Immature natural killer cell (primary cell): ENCODE measurements around the gene DDX46. TPM values are rescaled to one million over a fixed set of nuclear protein-coding genes. Genes with fewer than 3 reads are reported as not detected.
"Not testable (repeated sequence)": the region's sequence is repeated elsewhere in the genome, so short reads cannot be mapped to it uniquely, and the experiment has no call there.

ENCODE experiments used
- DNase-seq, 3 donors: peaks; one replicate each; pipeline ENCODE4 v3.0.0; 2022; ENCODE audit warnings: mixed read lengths in 1 of 3
- H3K27ac Mint-ChIP-seq, 6 donors: one replicate each; pipeline ENCODE4 v1.8.0; 2020; ENCODE audit warnings: mixed read lengths in 6 of 6, mild to moderate bottlenecking in 5 of 6, inconsistent platforms in 4 of 6, moderate library complexity in 3 of 6
- H3K27me3 Mint-ChIP-seq, 3 donors: one replicate each; pipeline ENCODE4 v1.8.0; 2020 to 2021; ENCODE audit warnings: low read depth in 3 of 3, mild to moderate bottlenecking in 3 of 3, mixed read lengths in 3 of 3, moderate library complexity in 3 of 3, inconsistent platforms in 1 of 3
- H3K36me3 Mint-ChIP-seq, 3 donors: one replicate each; pipeline ENCODE4 v1.8.0; 2020; ENCODE audit warnings: mixed read lengths in 3 of 3, inconsistent platforms in 2 of 3, mild to moderate bottlenecking in 2 of 3
- H3K4me1 Mint-ChIP-seq, 2 donors: one replicate each; pipeline ENCODE4 v1.8.0; 2020; ENCODE audit warnings: inconsistent platforms in 2 of 2, mild to moderate bottlenecking in 2 of 2, mixed read lengths in 2 of 2, moderate library complexity in 1 of 2
- H3K4me3 Mint-ChIP-seq, 5 donors: one replicate each; pipeline ENCODE4 v1.8.0; 2020; ENCODE audit warnings: mild to moderate bottlenecking in 5 of 5, mixed read lengths in 5 of 5, inconsistent platforms in 3 of 5, moderate library complexity in 3 of 5
- H3K9me3 Mint-ChIP-seq, 6 donors: one replicate each; pipeline ENCODE4 v1.8.0; 2020; ENCODE audit warnings: mild to moderate bottlenecking in 6 of 6, mixed read lengths in 6 of 6, inconsistent platforms in 4 of 6, moderate library complexity in 3 of 6
- polyA plus RNA-seq, 3 donors: library from polyadenylated mRNA; unstranded; fragments of 300-500 nt; fragmentation: Illumina TruSeq; gene quantifications; one replicate each; pipeline ENCODE4 v1.2.3, GENCODE V29; 2021

The DDX46 gene
- polyA plus RNA-seq, 3 donors from 2014 or later: 12.0 to 28.2 (median 16.0) TPM

- H3K27ac Mint-ChIP-seq: peak overlapping the region; percentile 92 to 99 (median 96)
- H3K27me3 Mint-ChIP-seq: peaks cover 0 to 5% (median 1%) of the 10 kb centered on the region in 3 donors
- no peaks in the 10 kb centered on the region for H3K36me3 Mint-ChIP-seq
- peaks cover 28 to 37% of the 10 kb centered on the region in 2 donors for H3K4me1 Mint-ChIP-seq
- no peaks in the 10 kb centered on the region for H3K9me3 Mint-ChIP-seq
- H3K4me3 Mint-ChIP-seq: peak overlapping the region; percentile 97 to 100 (median 100)
- DNase-seq: no peak
These were observed 439 bp upstream of the DDX46 start for GRCh38 chr5:134758176-134758503.

DNA sequence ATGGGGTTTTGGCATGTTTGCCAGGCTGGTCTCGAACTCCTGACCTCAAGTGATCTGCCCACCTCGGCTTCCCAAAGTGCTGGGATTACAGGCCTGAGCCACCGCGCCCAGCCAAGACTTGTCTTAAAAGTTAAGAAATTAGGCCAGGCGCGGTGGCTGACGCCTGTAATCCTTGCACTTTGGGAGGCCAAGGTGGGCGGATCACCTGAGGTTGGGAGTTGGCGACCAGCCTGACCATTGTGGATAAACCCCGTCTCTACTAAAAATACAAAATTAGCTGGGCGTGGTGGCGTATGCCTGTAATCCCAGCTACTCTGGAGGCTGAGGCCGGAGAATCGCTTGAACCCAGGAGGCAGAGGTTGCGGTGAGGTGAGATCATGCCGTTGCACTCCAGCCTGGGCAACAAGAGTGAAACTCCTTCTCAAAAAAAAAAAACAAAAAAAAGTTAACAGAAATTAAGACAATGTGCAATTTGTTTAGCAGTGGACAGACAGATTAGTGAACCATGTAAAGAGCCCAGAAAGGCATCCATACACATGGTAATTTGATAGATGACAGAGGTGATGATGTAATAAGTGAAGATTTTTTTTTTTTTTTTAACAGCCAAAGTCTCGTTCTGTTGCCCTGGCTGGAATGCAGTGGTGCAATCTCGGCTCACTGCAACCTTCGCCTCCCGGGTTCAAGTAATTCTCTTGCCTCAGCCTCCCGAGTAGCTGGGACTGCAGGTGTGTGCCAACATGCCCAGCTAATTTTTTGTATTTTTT, 9.1 kb downstream of the DDX46 start:
- H3K9me3 Mint-ChIP-seq, DNase-seq, H3K27ac Mint-ChIP-seq, H3K4me3 Mint-ChIP-seq, H3K27me3 Mint-ChIP-seq: not testable (repeated sequence)
- Mint-ChIP-seq H3K4me1 (peaks cover 3 to 10% of the 10 kb centered on the region in 2 donors), H3K36me3 (peaks cover 7 to 26% (median 12%) of the 10 kb centered on the region in 3 donors)

GRCh38 chr5:134769206-134769605, 10.6 kb downstream of the DDX46 start:
- no peak overlapping the region for H3K27ac Mint-ChIP-seq
- DNase-seq: no peak
- H3K27me3 Mint-ChIP-seq: no peaks in the 10 kb centered on the region
- peaks cover 8 to 34% (median 13%) of the 10 kb centered on the region in 3 donors for H3K36me3 Mint-ChIP-seq
- H3K4me3 Mint-ChIP-seq: no peak overlapping the region
- H3K4me1 Mint-ChIP-seq: no peaks in the 10 kb centered on the region
- no peaks in the 10 kb centered on the region for H3K9me3 Mint-ChIP-seq

- Mint-ChIP-seq H3K4me3 (no peak overlapping the region), H3K27ac (no peak overlapping the region), H3K9me3 (no peaks in the 10 kb centered on the region), H3K36me3 (peaks cover 14 to 40% (median 15%) of the 10 kb centered on the region in 3 donors), H3K4me1 (no peaks in the 10 kb centered on the region), H3K27me3 (no peaks in the 10 kb centered on the region)
- no peak for DNase-seq
These were observed 14.0 kb downstream of the DDX46 start for GRCh38 chr5:134772461-134773125.

DNA sequence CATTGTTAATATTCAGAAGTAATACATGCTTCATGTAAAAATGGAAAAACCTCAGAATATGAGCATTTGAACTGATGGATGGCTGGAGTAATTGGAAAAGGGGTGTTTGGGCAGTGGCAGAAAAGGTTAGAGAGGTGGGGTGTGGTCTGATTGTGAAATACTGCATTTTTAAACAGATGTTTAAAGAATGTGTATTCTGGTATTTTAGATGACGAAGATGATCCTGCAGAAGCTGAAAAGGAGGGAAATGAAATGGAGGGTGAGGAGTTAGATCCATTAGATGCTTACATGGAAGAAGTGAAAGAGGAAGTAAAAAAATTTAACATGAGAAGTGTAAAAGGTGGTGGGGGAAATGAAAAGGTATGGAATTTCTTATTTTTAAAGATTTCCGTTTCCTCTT, 18.8 kb downstream of the DDX46 start:
- no peaks in the 10 kb centered on the region for H3K27me3 Mint-ChIP-seq
- H3K4me1 Mint-ChIP-seq: no peaks in the 10 kb centered on the region
- DNase-seq: no peak
- peak overlapping the region in 1 of 6 donors; percentile 15 for H3K27ac Mint-ChIP-seq
- H3K36me3 Mint-ChIP-seq: peaks cover 9 to 46% (median 17%) of the 10 kb centered on the region in 3 donors
- no peaks in the 10 kb centered on the region for H3K9me3 Mint-ChIP-seq
- no peak overlapping the region for H3K4me3 Mint-ChIP-seq

GRCh38 chr5:134784241-134784920, 25.8 kb downstream of the DDX46 start:
- H3K27me3 Mint-ChIP-seq: peaks cover 0 to 1% (median 0%) of the 10 kb centered on the region in 3 donors

GRCh38 chr5:134784946-134785620, 26.5 kb downstream of the DDX46 start:
- H3K27ac Mint-ChIP-seq: peak overlapping the region in 1 of 6 donors; percentile 46
- H3K36me3 Mint-ChIP-seq: peaks cover 14 to 62% (median 21%) of the 10 kb centered on the region in 3 donors
- H3K9me3 Mint-ChIP-seq: no peaks in the 10 kb centered on the region
- no peak for DNase-seq
- H3K4me1 Mint-ChIP-seq: no peaks in the 10 kb centered on the region
- no peak overlapping the region for H3K4me3 Mint-ChIP-seq
- H3K27me3 Mint-ChIP-seq: peaks cover 0 to 1% (median 0%) of the 10 kb centered on the region in 3 donors

More at GRCh38 chr5:134784241-134784920, 25.8 kb downstream of the DDX46 start:
- Mint-ChIP-seq H3K4me1 (no peaks in the 10 kb centered on the region), H3K9me3 (no peaks in the 10 kb centered on the region), H3K36me3 (peaks cover 11 to 59% (median 18%) of the 10 kb centered on the region in 3 donors), H3K4me3 (no peak overlapping the region), H3K27ac (peak overlapping the region in 2 of 6 donors; percentile 8 to 14)
- DNase-seq: peak in 2 of 3 donors; percentile 4

DNA sequence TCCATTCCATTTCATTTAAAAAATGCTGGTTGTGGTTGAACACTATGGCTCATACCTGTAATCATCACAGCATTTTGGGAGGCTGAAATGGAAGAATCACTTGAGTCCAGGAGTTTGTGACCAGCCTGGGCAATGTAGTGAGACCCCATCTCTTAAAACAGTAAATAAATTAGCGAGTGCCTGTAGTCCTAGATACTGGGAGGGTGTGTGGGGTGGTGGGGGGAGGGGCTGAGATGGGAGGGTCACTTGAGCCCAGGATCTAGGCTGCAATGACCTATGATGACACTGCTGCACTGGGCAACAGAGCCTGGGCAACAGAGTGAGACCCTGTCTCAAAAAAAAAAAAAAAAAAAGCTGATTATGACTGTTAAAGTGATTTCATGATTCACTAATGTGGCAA, 29.1 kb downstream of the DDX46 start:
- no peak for DNase-seq
- no peak overlapping the region for H3K4me3 Mint-ChIP-seq
- H3K9me3 Mint-ChIP-seq: no peaks in the 10 kb centered on the region
- peaks cover 0 to under 1% (median 0%) of the 10 kb centered on the region in 3 donors for H3K27me3 Mint-ChIP-seq
- H3K36me3 Mint-ChIP-seq: peaks cover 14 to 63% (median 20%) of the 10 kb centered on the region in 3 donors
- no peaks in the 10 kb centered on the region for H3K4me1 Mint-ChIP-seq
- H3K27ac Mint-ChIP-seq: no peak overlapping the region

GRCh38 chr5:134791580-134791979, 33.0 kb downstream of the DDX46 start:
- Mint-ChIP-seq H3K27ac (no peak overlapping the region), H3K4me3 (no peak overlapping the region), H3K36me3 (peaks cover 28 to 58% (median 36%) of the 10 kb centered on the region in 3 donors), H3K27me3 (no peaks in the 10 kb centered on the region), H3K4me1 (no peaks in the 10 kb centered on the region), H3K9me3 (no peaks in the 10 kb centered on the region)
- DNase-seq: no peak

DNA sequence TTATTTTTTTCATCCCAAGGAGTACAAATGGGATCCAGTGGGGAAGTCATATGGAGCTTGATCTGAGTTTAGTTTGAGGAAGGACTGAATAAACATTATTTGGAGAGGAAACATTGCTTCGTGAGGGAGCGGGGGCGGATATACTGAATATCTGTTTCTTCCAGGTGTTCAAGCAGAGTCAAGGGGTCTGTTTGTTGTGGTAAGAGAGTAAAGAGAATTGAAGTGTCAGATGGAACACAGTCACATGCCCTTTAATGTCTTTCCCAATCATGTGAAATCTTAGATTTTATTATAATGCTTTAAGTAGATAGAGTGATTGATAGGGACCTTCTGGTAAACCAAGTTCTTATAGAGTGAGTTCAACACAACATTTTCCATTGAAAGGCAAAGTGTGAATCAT, 33.7 kb downstream of the DDX46 start:
- H3K9me3 Mint-ChIP-seq: no peaks in the 10 kb centered on the region
- no peak overlapping the region for H3K4me3 Mint-ChIP-seq
- DNase-seq: no peak
- H3K27me3 Mint-ChIP-seq: no peaks in the 10 kb centered on the region
- H3K36me3 Mint-ChIP-seq: peaks cover 22 to 54% (median 30%) of the 10 kb centered on the region in 3 donors
- no peaks in the 10 kb centered on the region for H3K4me1 Mint-ChIP-seq
- no peak overlapping the region for H3K27ac Mint-ChIP-seq

DNA sequence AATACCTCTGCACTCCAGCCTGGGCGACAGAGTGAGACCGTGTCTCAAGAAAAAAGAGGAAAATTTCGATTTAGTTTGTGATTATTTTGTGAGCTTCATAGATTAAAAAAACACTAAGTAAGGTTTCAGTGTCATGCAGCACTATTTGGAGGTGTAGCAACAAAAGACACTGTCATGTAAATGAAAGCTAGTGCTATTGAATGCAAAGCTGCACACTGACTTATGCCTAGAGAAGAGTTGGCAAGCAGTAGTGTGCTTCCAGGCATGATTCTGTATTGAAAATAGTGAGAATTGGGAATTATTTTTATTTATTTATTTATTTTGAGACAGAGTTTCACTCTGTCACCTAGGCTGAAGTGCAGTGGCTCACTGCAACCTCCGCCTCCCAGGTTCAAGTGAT, 34.5 kb downstream of the DDX46 start:
- no peaks in the 10 kb centered on the region for H3K4me1 Mint-ChIP-seq
- DNase-seq: no peak
- no peak overlapping the region for H3K4me3 Mint-ChIP-seq
- H3K9me3 Mint-ChIP-seq: no peaks in the 10 kb centered on the region
- H3K27ac Mint-ChIP-seq: no peak overlapping the region
- H3K36me3 Mint-ChIP-seq: peaks cover 22 to 57% (median 30%) of the 10 kb centered on the region in 3 donors
- no peaks in the 10 kb centered on the region for H3K27me3 Mint-ChIP-seq

GRCh38 chr5:134794082-134794481, 35.5 kb downstream of the DDX46 start:
- Mint-ChIP-seq H3K9me3 (no peaks in the 10 kb centered on the region), H3K4me1 (no peaks in the 10 kb centered on the region), H3K27ac (no peak overlapping the region), H3K27me3 (peaks cover 0 to 2% (median 1%) of the 10 kb centered on the region in 3 donors), H3K4me3 (no peak overlapping the region), H3K36me3 (peaks cover 29 to 61% (median 37%) of the 10 kb centered on the region in 3 donors)
- DNase-seq: no peak

DNA sequence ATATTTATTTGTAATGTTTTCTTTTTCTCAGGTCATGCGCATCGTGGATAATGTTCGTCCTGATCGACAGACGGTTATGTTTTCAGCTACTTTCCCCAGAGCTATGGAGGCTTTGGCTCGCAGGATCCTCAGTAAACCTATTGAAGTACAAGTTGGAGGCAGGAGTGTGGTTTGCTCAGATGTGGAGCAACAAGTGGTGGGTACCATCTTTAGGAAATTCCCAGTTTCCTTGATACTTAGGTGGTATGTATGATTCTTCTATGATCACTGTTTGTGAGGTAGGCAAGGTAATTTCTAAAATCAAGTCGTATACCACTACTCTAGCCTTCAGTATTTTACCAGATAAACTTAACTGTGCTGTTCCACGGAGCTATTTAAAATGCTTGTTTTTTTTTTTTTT, 36.2 kb downstream of the DDX46 start:
- H3K27ac Mint-ChIP-seq: peak overlapping the region in 1 of 6 donors; percentile 54
- no peak overlapping the region for H3K4me3 Mint-ChIP-seq
- peaks cover 28 to 60% (median 38%) of the 10 kb centered on the region in 3 donors for H3K36me3 Mint-ChIP-seq
- no peaks in the 10 kb centered on the region for H3K4me1 Mint-ChIP-seq
- no peaks in the 10 kb centered on the region for H3K9me3 Mint-ChIP-seq
- DNase-seq: no peak
- peaks cover 0 to 2% (median 1%) of the 10 kb centered on the region in 3 donors for H3K27me3 Mint-ChIP-seq
